Type B pancreatic cell (in vitro differentiated cells): ENCODE measurements around the gene TIMM21. TPM values are rescaled to one million over a fixed set of nuclear protein-coding genes. Genes with fewer than 3 reads are reported as not detected.

Source experiments
- DNase-seq: peaks from one replicate; pipeline ENCODE4 v3.0.0; 2021; ENCODE audit warnings: mixed read lengths; ENCODE audit not compliant: unreplicated experiment; ENCODE audit errors: extremely low spot score
- H3K27ac Mint-ChIP-seq: 2 replicates; pipeline ENCODE4 v1.8.0; 2021; ENCODE audit warnings: mild to moderate bottlenecking, mixed read lengths
- H3K27me3 Mint-ChIP-seq: 2 replicates; pipeline ENCODE4 v1.8.0; 2021; ENCODE audit warnings: mixed read lengths
- H3K36me3 Mint-ChIP-seq: 2 replicates; pipeline ENCODE4 v1.8.0; 2021; ENCODE audit warnings: mixed read lengths
- H3K4me1 Mint-ChIP-seq: one replicate; pipeline ENCODE4 v1.8.0; 2021; ENCODE audit warnings: mixed read lengths; ENCODE audit not compliant: unreplicated experiment
- H3K4me3 Mint-ChIP-seq: 2 replicates; pipeline ENCODE4 v1.8.0; 2021; ENCODE audit warnings: mild to moderate bottlenecking, mixed read lengths
- H3K9me3 Mint-ChIP-seq: 2 replicates; pipeline ENCODE4 v1.8.0; 2021; ENCODE audit warnings: mixed read lengths
- total RNA-seq: library from RNA; stranded (reverse); gene quantifications from 2 replicates; pipeline ENCODE4 v1.2.1, GENCODE V29; 2021; ENCODE audit warnings: low replicate concordance
- TF ChIP-seq, protein P1 (sequence below): fragments of 200-600 bp; sonication (generic); conservative IDR thresholded peaks from 2 replicates; pipeline ENCODE4 v1.5.0; 2021; ENCODE audit warnings: antibody characterized with exemption, mild to moderate bottlenecking

TIMM21 gene
- total RNA-seq, 1 donor from 2014 or later: 44.8 TPM

DNA sequence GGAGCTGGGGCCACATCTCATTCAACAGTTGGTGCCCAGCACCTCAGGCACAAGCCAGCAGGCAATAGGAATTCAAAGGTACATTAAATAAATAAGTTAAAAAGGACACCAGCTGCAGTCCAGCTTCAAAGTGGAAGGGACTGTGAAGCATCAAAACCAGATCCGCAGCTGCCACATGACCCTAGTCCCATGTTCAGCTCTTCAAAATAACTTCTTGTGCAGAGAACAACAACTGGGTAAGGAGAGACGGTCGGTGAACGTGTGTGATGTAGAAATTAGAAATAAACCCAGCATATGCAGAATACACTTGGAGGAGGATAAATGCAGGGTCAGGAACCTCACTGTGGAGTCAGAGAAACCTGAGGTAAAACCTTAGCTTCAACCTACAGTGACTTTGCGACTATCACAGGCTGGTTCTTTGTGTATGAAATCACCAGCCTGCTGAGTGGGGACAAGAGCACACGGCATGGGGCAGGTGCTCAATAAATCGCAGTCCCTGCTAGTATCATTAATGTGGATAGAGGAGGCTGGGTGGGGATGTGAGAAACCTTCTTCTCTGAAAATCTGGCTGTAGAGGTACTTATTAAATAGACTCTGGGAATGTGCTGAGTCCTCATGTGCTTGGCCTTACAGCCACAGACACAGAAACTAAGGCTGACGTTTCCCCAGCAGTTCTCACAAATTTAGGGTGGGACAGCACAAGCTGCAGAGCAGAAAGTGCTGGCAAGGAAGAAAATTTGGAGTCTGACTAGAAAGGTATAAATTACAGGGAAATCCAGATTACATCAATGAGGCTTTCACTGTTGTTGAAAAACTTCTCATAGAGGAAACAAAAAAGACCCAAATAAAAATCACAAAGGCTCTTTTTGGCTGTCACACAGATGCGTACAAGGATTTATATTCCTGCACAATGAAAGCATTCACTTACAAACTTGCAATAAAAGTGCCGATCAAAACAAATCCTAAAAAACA, 21.4 kb upstream of the TIMM21 start:
- Mint-ChIP-seq H3K9me3 (no peaks in the 10 kb centered on the region), H3K27me3 (no peaks in the 10 kb centered on the region), H3K4me1 (peaks cover 15% of the 10 kb centered on the region), H3K27ac (no peak overlapping the region), H3K4me3 (no peak overlapping the region), H3K36me3 (no peaks in the 10 kb centered on the region)
- TF ChIP-seq, protein P1, sequence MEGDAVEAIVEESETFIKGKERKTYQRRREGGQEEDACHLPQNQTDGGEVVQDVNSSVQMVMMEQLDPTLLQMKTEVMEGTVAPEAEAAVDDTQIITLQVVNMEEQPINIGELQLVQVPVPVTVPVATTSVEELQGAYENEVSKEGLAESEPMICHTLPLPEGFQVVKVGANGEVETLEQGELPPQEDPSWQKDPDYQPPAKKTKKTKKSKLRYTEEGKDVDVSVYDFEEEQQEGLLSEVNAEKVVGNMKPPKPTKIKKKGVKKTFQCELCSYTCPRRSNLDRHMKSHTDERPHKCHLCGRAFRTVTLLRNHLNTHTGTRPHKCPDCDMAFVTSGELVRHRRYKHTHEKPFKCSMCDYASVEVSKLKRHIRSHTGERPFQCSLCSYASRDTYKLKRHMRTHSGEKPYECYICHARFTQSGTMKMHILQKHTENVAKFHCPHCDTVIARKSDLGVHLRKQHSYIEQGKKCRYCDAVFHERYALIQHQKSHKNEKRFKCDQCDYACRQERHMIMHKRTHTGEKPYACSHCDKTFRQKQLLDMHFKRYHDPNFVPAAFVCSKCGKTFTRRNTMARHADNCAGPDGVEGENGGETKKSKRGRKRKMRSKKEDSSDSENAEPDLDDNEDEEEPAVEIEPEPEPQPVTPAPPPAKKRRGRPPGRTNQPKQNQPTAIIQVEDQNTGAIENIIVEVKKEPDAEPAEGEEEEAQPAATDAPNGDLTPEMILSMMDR: no peak
- no peak for DNase-seq

- DNase-seq: no peak
- no peaks in the 10 kb centered on the region for H3K27me3 Mint-ChIP-seq
- H3K4me1 Mint-ChIP-seq: peaks cover 19% of the 10 kb centered on the region
- no peak overlapping the region for H3K4me3 Mint-ChIP-seq
- H3K27ac Mint-ChIP-seq: no peak overlapping the region
- no peaks in the 10 kb centered on the region for H3K36me3 Mint-ChIP-seq
- TF ChIP-seq, protein P1: no peak
- no peaks in the 10 kb centered on the region for H3K9me3 Mint-ChIP-seq
Measured at GRCh38 chr18:74128159-74128558, 20.2 kb upstream of the TIMM21 start.

- TF ChIP-seq, protein P1: no peak
- H3K27me3 Mint-ChIP-seq: no peaks in the 10 kb centered on the region
- no peak overlapping the region for H3K4me3 Mint-ChIP-seq
- H3K27ac Mint-ChIP-seq: no peak overlapping the region
- H3K36me3 Mint-ChIP-seq: no peaks in the 10 kb centered on the region
- H3K9me3 Mint-ChIP-seq: no peaks in the 10 kb centered on the region
- peaks cover 19% of the 10 kb centered on the region for H3K4me1 Mint-ChIP-seq
- DNase-seq: no peak
Measured at GRCh38 chr18:74131124-74131523, 17.2 kb upstream of the TIMM21 start.

DNA sequence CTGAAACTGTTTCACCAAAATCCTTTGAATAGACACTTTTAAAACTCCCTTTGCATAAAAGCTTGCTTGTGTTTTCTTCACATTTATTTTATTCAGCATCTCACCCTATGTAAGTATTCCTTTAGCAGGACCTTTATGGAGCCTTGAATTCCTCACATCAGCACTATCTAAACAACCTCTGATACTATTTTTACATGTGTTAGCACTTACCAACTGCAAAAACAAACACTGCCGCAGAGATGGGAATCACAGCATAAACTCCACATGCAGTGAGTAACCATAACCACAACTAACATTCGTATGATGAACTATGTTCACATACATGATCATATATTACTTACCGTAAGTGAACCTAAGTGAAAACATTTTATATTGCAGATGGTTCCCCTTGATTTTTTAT, 16.1 kb upstream of the TIMM21 start:
- Mint-ChIP-seq H3K4me1 (peaks cover 11% of the 10 kb centered on the region), H3K27me3 (no peaks in the 10 kb centered on the region), H3K36me3 (no peaks in the 10 kb centered on the region), H3K9me3 (no peaks in the 10 kb centered on the region), H3K27ac (no peak overlapping the region), H3K4me3 (no peak overlapping the region)
- TF ChIP-seq, protein P1: no peak
- DNase-seq: no peak

DNA sequence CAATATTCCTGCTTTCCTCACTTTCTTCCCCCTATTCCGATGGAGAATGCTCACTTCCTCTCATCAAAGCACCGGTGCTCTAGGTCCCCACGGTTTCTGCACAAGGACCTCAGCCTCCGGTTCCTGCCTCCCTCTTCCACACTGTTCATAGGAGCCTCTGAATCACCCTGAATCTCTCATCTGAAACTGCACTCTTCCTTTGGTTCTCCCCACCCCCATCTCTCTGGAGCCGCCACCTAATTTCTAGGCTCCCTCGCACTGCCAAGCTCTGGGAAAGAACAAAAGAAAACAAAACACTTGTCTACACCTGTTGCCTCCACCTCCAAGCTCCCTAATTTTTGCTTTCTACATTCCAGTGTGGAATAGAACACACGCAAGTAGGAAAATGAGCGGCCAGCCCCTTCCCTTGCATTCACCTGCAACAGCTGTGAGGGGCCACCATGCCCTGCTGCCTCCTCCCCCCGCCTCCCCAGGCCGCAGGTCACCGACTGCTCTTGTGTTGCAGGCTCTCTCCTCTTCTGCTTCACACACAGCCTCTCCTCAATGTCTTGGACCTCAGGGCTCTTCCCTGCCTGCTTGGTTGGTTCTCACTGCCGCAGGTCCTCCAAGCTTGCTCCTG, 10.3 kb upstream of the TIMM21 start:
- no peak overlapping the region for H3K4me3 Mint-ChIP-seq
- H3K36me3 Mint-ChIP-seq: no peaks in the 10 kb centered on the region
- H3K4me1 Mint-ChIP-seq: no peaks in the 10 kb centered on the region
- H3K27me3 Mint-ChIP-seq: peaks cover 18% of the 10 kb centered on the region
- TF ChIP-seq, protein P1: no peak
- no peaks in the 10 kb centered on the region for H3K9me3 Mint-ChIP-seq
- no peak overlapping the region for H3K27ac Mint-ChIP-seq
- DNase-seq: no peak
